GM21717 (cell line): ENCODE data around the gene GLIS1.

ENCODE experiments used
- ATAC-seq: cut with Tn5 transposase; IDR thresholded peaks from one replicate; pipeline ENCODE4 v1.9.1; 2021; ENCODE audit warnings: mild to moderate bottlenecking, moderate library complexity; ENCODE audit not compliant: unreplicated experiment

GLIS1 gene

DNA sequence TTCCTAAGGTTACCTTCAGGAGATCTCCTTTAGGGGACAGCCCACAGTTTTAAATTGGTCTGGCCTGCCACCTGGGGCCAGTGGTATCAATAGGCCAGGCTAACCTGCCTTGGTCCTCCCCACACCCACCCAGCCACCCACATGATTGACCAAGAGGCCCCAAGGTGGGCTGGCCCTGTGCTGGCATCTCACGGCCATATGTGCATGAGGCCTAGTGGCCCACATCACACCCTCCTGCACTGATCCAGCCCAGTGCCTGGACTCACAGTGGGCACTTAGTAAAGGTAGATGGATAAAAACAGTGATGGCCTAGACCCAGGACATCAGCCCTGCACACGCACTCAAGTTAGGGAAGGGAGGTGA is 197.7 kb downstream of the GLIS1 start:
- ATAC-seq: no peak

DNA sequence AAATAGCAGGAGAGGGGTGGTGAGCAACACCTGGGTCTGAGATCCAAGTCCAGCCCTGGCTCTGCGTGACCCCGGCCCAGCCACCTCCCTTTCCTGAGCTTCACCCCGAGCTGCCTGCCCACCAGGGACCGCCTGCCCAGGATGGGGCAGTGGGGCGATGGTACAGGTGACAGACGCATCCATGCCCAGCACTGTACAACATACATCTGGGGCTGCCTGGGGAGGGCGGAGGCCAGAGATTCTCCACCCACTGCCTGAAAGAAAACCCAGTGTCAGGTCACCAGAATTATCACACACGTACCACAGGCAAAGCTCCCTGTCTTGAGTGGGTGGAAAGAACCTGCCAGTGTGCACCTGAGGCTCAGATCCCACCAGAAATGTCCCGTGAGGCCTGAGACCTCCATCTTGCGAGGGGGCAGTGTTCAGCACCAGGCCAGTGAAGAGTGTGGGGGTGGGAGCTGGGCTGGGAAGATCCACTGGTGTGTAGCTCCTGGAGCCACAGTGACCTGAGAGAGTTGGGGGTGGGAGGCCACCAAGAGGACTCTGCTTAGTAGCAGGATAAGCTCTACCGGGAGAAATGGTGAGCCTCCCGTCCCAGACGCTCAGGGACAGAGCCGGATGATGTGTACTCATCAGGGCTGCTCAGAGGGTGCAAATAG is 198.2 kb downstream of the GLIS1 start:
- no peak for ATAC-seq

- ATAC-seq: no peak
Measured at GRCh38 chr1:53539711-53540603, 199.0 kb downstream of the GLIS1 start.

DNA sequence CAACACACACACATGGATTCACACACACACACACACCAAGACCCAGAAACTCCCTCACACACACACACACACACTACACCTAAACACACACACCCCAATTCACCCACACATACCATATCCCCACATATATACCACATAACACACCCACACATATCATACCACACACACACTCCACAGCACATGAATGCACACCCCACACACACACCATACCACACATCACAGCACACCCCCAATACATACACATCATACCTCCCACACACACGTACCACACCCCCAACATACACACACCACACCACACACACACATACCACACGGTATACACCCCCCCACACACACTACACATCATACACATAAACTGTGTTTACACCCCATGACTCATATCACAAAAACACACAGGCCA is 199.7 kb downstream of the GLIS1 start:
- no peak for ATAC-seq

GRCh38 chr1:53536606-53537005 is 202.4 kb downstream of the GLIS1 start:
- no peak for ATAC-seq

DNA sequence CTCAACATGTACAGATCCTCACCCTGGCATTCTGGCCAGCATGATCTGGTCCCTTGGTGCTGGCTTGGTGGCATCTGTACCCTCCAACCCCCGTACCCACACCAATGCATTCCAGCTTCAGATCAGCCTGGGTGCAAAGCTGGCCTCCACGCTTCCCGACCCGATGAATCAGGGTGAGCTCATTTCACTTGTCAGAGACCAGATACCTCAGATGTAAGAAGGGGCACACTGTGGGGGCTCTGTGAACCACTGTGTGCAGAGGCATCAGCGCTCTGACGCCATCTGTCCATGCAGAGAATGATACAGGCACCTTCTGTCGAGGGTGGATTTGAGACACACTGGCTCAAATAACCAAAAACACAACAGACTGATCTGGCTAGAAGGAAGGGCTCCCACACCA is 203.1 kb downstream of the GLIS1 start:
- no peak for ATAC-seq

DNA sequence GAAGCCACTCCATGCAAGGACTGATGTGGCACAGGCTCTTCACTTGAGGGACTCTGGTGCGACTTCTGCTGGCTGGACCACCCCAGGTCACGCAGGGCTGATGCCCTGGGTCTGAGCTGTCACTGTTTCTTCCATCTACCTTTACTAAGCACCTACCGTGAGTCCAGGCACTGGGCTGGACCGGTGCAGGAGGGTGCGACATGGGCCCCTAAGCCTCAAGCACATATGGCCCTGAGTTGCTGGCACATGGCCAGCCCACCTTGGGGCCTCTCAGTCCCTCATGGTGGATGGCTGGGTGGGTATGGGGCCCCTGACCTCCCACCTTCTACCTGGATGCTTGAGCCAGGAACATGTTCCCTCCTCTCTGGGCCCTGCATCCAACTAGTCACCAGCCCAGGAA is 203.7 kb downstream of the GLIS1 start:
- ATAC-seq: no peak

- no peak for ATAC-seq
Measured at GRCh38 chr1:53532912-53533311, 206.1 kb downstream of the GLIS1 start.

DNA sequence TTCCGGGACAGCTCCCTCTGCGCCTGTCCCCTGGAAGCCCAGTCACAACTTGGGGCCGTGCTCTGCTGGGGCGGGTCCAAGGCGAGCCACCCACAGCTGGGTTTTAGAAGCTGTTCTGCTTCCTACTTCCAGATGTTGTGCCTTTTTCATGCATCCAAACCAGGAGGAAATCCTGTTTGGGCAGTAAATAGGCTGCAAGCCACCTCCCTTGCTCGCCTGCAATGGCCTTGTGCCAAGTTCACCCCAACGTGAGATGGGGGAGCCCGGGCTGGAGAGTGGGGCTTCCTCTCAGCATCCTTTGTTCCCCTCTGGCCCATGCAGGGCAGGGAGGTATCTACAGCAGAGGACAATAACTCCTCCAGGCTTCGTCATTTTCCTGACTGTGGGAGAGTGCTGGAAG is 206.6 kb downstream of the GLIS1 start:
- no peak for ATAC-seq

DNA sequence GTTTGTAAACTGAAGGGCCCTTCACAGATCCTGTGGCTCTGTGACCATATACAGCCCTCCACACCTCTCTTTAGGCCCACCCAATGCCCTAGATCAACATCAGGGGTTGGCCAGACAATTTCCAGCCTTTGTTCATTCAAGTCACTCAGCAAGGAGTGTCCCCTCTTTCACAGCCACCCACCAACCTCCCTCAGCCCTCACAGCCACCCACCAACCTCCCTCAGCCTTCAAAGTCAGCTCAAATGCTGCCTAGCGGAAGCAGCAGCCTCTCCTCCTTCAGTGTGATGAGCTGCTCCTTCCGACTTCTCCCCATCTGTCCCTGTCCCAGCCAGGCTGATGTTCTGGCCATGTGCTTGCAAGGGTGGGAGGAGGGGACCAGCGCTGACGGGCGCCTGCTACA is 208.4 kb downstream of the GLIS1 start:
- ATAC-seq: no peak

DNA sequence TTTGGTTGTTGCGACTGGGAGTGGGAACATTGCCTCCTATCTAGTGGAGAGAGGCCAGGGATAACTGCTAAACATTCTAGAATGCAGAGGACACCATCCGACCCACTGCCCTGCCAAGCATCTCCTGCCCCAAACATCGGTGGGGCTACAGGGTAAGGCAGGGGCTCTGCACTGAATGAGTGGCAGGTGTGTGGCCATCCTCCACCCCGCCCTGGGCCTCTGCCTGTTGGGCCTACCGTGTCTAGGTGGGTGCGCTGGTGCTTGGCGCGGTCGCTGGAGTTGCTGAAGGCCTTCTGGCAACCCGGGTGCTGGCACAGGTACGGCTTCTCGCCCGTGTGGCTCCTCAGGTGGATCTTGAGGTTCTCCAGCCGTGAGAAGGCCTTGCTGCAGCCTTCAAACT is 209.4 kb downstream of the GLIS1 start:
- ATAC-seq: no peak

DNA sequence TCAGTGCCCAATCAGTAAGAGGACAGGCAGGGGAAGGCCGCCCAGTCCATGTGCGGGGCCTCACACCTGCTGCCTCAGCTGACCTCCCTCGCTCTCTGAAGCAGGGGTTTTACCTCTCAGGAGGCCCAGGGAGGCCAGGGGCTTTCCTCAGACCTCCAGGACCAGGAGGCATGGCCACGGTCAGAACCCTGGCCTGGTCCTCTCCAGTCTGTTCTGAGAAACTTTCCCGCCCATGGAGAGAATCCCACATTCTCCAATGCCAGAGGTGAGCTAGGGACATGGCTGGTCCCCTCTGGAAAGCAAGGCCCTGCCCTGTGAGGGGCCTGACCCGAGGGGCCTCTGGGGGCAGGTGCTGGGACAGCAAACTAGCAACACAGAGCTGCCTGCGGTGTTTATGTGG is 211.6 kb downstream of the GLIS1 start:
- ATAC-seq: no peak

DNA sequence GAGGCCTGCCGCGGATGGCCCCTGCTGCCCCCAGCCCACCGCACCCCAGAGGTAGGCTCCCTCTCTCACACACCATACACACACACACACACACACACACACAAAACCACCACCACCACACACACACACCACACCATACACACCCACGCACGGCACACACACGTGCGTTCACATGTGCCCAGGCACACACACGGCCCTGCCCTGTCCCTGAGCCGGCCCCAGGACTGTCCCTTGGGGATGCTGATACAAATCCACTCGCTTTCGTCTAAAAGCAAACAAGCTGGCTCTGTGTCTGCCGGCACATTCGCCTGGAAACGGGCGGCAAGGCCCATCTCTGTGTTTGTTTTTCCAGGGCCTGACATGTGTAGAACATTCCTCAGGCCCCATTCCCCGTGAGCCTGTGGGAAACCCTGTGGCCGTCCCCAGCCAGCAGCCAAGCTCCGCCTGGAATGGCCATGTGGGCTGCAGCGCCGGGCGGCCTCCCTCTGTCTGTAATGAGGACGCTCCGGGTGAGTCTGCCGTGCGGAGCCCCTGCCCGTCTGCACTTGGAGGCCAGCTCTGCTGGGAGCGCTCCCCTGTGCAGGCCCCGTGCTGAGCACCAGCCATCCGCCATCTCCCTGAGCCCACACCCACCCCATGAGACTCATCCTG is 212.4 kb downstream of the GLIS1 start:
- no peak for ATAC-seq

- no peak for ATAC-seq
Measured at GRCh38 chr1:53525595-53525994, 213.4 kb downstream of the GLIS1 start.

DNA sequence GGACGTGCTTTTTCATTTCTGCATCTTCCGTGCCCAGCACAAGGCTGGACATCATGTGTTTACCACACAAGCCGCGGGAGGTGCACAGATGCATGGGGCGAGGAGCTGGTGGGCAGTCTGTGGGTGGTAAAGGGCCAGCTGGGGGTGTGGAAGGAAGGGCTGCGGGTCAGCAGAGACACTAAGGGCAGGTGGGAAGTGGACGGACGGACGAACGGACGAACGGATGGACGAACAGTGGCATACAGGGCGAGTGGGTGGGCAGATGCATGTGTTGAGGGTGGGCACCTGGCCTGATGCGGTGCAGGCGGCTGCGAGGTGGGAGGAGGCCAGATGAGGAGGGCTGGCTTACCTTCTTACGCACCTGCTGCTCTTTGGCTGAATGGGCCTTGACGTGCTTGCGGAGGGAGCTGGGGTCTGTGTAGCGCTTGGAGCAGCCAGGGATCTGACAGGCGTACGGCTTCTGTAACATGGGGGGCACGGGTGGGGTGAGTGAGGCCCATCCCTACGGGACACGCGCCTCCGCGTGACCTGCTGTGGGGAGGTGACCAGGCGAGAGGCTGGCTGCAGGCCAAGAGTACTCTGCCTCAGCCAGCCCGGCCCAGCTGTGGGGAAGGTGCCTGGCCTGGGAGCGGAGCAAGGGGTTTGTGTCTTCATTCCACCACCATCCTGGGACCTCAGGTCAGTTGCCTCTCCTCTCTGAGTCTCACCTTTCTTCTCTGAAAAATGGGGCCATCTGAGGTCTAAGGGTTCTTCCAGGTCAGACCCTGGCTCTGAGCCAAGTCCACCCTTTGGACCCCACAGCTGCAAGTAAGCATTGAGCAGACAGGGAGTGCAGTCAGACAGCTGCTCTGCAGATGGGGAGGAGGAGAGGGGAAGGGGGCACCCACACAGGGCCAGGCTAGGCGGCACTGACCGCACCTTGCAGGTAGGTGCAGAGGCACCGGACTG is 214.3 kb downstream of the GLIS1 start:
- ATAC-seq: no peak

DNA sequence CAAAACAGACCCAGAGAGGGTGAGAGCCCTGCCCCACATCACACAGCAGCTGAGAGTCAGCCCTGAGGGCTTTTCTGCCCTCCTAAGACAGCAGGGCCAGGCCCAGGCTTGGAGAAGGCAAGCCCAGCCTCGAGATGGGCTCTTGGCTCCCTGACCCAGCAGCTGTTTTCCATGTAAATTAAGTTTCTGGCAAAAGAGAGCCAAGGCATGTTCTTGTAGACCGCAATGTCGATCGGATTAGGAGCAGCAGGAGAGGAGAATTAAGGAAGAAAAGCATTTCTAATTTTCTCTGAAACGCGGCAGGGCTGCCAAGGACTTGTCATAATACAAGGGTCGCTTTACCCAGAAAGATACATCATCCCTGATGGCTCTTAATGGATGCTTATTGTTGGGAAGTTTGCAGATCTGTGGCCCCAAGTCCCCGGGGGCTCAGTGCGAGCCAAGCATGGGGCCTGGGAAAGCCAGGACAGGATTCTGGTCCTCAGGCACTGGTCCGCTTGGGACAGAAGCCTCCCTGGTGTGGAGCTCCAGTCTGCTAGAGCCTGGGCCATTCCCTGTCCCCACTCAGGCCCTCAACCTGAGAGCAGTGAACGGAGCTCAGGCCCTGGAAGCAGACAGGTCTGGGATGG is 216.9 kb downstream of the GLIS1 start:
- no peak for ATAC-seq

GRCh38 chr1:53520481-53520880 is 218.5 kb downstream of the GLIS1 start:
- no peak for ATAC-seq

DNA sequence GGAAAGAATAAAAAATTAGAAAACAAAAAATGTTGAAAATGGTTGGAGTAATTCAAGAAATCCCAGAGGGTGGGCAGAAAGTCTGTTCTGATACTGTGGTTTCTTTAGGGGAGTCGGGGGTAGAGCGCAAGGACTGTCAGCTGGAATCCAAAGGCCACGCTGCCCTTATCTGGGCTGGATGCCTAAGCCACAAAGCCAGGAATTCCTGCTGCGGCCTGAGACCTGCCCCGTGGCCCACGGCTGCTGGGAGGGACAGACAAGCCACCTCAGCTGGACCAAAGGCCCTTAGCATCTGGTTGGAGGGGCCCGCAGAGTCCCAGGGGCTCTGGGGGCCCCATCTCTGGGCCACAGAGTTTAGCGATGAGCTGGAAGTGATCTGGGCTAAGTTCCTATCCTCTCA is 219.5 kb downstream of the GLIS1 start:
- no peak for ATAC-seq

DNA sequence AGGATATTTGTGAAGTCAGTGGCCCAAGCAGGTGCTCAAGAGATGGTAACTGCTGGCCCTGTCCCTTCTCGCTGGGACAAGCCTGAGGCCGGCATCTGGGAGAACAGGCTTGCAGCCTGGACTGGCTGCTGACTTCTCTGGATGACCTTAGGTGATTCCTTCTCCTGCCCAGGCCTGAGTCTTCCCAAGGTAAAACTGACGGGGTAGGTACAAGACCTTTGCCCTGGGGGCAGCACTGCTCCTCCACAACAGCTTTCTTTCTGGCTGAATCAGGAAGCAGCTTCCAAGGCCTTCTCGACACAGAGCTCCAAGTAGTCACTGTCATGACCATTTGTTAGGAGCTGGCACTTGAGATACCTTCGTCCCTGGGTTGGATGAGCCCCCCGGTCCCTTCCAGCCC is 220.2 kb downstream of the GLIS1 start:
- no peak for ATAC-seq

DNA sequence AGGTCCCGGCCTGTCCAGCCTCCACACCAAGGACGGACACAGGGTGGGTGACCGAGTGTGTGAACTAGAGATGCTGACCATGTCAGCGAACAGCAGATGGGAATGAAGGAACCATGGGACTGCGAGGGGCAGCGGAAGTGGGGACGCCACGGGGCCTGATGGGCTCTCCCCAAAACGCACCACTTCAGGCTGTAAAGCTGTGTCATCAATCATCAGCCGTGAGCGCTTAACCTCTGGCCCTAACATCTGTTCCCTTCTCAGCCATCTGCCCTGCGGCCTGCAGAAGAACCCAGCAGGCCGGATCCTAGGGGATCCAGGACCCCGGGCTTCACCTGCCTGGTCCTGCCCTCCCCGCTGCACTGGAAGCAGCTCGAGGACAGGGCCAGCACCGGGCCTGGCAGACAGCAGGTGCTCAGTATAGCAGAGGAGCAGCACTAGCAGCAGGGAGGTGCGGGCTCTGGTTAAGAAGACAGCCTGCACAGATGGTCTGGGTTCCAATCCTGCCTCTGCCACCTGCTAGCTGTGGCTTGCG is 221.1 kb downstream of the GLIS1 start:
- no peak for ATAC-seq
